HL-60/S4 treated with retinoic acid at 250 ng/mL for 4 days and 3 days (cell line): ENCODE data around the gene MYO9B.
"Not testable (repeated sequence)": the region's sequence is repeated elsewhere in the genome, so short reads cannot be mapped to it uniquely, and the experiment has no call there.

Experiments
- in situ Hi-C: fragments of 300-500 bp; cut with MboI; formaldehyde crosslinking; loops from 2 replicates; pipeline ENCODE4 v1.7.0; 2022; ENCODE audit warnings: low sequenced_read_pairs

MYO9B gene

GRCh38 chr19:17086834-17087233 lies 11.3 kb downstream of the MYO9B start:
- in situ Hi-C loops = no loop called here

DNA sequence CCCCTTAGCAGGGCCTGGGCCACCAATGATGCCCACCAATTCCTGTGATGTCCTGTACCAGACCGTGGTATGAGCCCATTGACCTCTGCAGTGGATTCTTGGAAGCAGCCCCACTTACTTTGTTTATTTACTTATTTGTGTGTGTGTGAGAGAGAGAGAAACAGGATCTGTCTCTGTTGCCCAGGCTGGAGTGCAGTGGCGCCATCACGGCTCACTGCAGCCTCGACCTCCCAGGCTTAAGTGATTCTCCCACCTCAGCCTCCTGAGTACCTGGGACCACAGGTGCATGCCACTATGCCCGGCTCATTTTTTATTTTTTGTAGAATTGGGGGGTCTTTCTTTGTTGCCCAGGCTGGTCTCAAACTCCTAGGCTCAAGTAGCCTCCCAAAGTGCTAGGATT lies 13.0 kb downstream of the MYO9B start:
- in situ Hi-C loops = no loop called here

GRCh38 chr19:17090583-17090982 lies 15.0 kb downstream of the MYO9B start:
- in situ Hi-C loops = no loop called here

- in situ Hi-C loops = no loop called here
Observed at GRCh38 chr19:17091758-17092333, 16.3 kb downstream of the MYO9B start.

GRCh38 chr19:17092696-17093095 lies 17.1 kb downstream of the MYO9B start:
- in situ Hi-C loops = no loop called here

GRCh38 chr19:17094694-17095093 lies 19.1 kb downstream of the MYO9B start:
- in situ Hi-C loops = not testable (repeated sequence)

DNA sequence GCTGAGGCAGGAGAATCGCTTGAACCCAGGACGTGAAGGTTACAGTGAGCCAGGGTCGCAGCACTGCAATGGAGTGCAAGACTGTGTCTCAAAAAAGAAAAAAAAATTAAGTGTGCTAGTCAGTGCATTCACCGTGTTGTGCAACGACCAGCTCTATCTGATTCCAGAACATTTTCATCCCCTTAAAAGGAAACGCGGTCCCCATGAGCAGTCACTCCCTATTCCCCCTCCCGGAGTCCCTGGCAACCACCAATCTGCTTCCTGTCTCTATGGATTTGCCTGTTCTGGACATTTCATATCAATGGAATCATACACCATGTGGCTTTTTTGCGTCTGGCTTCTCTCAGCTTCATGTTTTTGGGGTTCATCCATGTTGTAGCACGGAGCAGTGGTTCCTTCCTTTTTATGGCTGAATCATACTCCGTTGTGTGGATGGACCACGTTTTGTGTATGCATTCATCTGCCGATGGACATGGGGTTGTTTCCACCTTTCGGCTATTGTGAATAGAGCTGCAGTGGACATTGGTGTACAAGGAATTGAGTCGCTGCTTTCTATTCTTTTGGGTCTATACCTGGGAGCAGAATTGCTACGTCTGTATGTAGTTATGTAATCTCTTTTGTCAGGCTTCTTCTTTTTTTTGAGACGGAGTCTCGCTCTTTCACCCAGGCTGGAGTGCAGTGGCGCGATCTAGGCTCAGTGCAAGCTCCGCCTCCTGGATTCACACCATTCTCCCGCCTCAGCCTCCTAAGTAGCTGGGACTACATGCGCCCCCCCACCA lies 19.8 kb downstream of the MYO9B start:
- in situ Hi-C loops = no loop called here

DNA sequence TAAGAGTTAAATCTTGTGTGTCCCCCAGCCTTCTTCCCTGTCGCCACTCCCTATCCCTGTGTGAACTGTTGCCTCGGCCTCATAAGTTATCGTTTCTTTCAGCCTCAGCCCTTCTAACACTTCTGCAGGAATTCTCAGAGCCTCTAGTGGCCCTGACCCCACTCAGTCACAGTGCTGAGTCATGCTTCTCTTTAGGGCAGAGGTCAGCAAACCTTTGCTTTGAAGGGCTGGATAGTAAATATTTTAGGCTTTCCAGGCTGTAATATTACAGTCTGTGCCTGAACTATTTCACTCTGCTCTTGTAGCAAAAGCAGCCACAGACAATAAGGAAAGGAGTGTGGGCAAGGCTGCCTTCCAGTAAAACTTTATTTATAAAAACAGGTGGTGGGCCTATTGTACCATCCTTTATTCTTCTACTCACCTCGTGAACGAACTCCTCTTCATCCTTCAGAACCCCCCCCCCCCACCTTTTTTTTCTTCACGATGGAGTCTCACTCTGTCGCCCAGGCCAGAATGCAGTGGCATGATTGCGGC lies 22.1 kb downstream of the MYO9B start:
- in situ Hi-C loops = no loop called here

- in situ Hi-C loops = no loop called here
Observed at GRCh38 chr19:17098326-17098725, 22.7 kb downstream of the MYO9B start.

GRCh38 chr19:17101686-17102628 lies 26.4 kb downstream of the MYO9B start:
- in situ Hi-C loops = no loop called here

DNA sequence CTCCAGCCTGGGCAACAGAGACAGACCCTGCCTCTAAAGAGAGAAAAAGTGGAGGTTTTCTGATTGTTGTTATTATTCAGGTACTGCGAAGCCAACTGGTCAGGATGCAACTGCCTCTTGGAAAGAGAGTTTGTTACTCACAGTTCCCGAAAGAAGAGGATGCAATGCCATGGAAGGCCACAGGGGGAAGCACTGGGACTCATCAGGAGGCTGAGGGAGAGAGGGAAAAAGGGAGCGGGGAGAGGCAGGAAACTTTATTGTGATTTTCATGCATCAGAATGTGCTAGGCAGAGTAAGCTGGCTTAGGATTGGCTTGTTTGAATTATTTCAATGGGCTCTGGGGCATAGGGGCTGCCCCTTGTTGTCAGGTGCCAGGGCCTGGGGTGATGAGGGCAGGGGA lies 27.6 kb downstream of the MYO9B start:
- in situ Hi-C loops = no loop called here

DNA sequence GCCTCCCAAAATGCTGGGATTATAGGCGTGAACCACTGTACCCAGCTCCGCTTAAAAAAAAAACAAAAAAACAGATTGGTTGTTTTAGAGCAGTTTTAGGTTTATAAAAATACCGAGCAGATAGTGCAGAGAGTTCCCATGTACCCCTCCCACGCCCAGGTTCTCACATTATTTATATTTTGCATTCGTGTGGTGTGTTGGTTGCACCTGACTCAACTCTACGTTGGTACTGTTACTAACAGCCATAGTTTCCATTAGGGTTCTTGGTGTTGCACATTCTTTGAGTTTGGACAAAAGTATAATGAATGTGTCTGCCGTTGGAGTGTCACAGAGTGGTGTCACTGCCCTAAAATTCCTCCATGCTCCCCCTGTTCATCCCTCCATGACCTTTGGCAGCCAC lies 29.1 kb downstream of the MYO9B start:
- in situ Hi-C loops = no loop called here

GRCh38 chr19:17105556-17105955 lies 30.0 kb downstream of the MYO9B start:
- in situ Hi-C loops = no loop called here

GRCh38 chr19:17106964-17107363 lies 31.4 kb downstream of the MYO9B start:
- in situ Hi-C loops = not testable (repeated sequence)

GRCh38 chr19:17107546-17108452 lies 32.2 kb downstream of the MYO9B start:
- in situ Hi-C loops = no loop called here

DNA sequence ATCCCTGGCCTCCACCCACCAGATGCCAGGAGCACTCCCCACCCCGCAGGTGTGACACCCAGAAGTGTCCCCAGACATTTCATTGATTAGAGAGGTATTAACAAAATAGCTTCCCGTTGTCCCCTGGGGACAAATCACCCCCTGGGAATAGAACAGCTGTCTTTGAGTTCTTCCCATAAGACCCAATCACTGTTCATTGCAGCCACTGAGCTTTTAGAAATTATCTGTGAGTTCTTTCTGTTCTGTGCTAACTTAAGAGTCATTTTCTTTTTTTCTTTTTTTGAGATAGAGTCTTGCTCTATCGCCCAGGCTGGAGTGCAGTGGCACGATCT lies 32.8 kb downstream of the MYO9B start:
- in situ Hi-C loops = no loop called here

DNA sequence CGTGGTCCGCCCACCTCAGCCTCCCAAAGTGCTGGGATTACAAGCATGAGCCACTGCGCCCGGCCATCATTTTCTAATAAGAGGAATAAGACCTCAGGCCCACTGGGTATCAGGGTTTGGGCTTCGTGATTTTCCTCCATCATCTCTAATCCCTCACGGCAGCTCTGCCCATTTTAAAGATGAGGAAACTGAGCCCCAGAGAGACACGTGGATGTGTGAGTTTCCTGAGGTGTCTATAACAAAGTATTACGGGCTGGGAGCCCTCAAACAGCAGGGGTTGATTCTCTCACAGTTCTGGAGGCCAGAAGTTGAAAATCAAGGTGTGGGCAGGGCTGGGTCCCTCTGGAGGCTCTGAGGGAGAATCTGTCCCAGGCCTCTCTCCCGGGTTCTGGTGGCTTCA lies 33.7 kb downstream of the MYO9B start:
- in situ Hi-C loops = no loop called here

DNA sequence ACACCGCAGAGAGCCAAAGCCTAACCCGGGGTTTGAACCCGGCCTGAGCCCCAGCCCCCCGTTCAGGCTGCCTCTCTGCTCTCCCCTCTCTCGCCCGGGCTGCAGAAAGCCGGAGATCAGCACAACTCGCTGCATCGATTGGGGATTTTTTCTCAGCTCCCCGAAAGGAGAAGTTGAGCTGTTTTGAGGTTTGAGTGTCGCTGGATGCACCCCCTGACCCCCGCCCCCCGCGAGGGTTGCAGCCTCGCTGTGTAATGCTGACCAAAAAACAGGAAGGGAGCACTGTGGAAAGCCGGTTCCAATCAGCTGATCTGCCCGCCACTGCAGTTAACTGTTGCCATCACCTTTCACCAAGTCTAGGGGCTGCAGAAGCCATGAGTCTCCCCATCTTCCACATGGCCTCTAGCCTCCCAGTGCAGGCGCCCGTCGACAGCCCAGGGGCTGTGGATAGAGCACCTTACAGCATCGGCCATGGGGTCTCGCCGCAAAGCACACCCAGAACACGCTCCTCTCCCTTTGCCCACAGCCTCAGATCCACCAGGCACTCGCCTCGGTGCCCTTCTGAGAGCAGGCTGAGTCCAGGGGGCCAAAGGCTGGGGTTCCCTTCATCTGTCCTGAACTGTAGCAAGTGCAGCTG lies 34.5 kb downstream of the MYO9B start:
- in situ Hi-C loops = no loop called here

DNA sequence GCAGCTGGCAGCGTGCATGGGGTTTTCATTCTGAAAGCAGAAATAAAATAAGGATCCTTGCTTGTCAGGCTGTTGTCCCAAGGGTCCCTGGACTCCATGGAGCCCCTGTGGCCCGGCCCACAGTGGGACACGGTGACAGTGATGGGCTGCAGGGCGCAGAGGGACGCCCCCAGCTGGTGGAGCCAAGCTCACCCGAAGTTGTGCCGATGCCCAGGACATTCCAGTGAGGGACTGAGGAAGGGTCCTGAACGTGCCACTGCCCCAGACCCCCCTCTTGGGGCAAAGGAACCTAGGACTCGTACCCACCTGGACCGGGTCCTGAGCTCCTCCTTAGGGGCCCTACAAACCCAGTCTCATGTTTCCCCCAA lies 35.0 kb downstream of the MYO9B start:
- in situ Hi-C loops = no loop called here

- in situ Hi-C loops = no loop called here
Observed at GRCh38 chr19:17111766-17112165, 36.2 kb downstream of the MYO9B start.
